Ramos (cell line): ENCODE measurements around the gene SCYL2.

ENCODE experiments used
- in situ Hi-C: fragments of 300-500 bp; cut with MboI; formaldehyde crosslinking; loops from one replicate; pipeline ENCODE4 v1.14.3; 2022; ENCODE audit warnings: low sequenced_read_pairs; ENCODE audit not compliant: unreplicated experiment

The SCYL2 gene

GRCh38 chr12:100365411-100365810 is 98.4 kb downstream of the SCYL2 start:
- in situ Hi-C loops: no loop called here

GRCh38 chr12:100368066-100368465 is 101.1 kb downstream of the SCYL2 start:
- in situ Hi-C loops: no loop called here

- in situ Hi-C loops: no loop called here
These were observed 104.2 kb downstream of the SCYL2 start for GRCh38 chr12:100371146-100371545.

- in situ Hi-C loops: no loop called here
These were observed 106.1 kb downstream of the SCYL2 start for GRCh38 chr12:100372853-100373640.

GRCh38 chr12:100375038-100375735 is 108.2 kb downstream of the SCYL2 start:
- in situ Hi-C loops: no loop called here

- in situ Hi-C loops: no loop called here
These were observed 109.2 kb downstream of the SCYL2 start for GRCh38 chr12:100376161-100376560.

- in situ Hi-C loops: no loop called here
These were observed 114.4 kb downstream of the SCYL2 start for GRCh38 chr12:100381379-100381778.

GRCh38 chr12:100382338-100382737 is 115.4 kb downstream of the SCYL2 start:
- in situ Hi-C loops: no loop called here

- in situ Hi-C loops: no loop called here
These were observed 116.9 kb downstream of the SCYL2 start for GRCh38 chr12:100383586-100384558.

- in situ Hi-C loops: no loop called here
These were observed 117.6 kb downstream of the SCYL2 start for GRCh38 chr12:100384559-100384935.

- in situ Hi-C loops: no loop called here
These were observed 121.4 kb downstream of the SCYL2 start for GRCh38 chr12:100388382-100388781.
